HG03575 (cell line): ENCODE measurements around the gene SHOX.
"Not testable (repeated sequence)": the region's sequence is repeated elsewhere in the genome, so short reads cannot be mapped to it uniquely, and the experiment has no call there.

Experiments
- ATAC-seq: cut with Tn5 transposase; IDR thresholded peaks from one replicate; pipeline ENCODE4 v1.9.1; 2021; ENCODE audit not compliant: unreplicated experiment, insufficient number of reproducible peaks, low FRiP score; ENCODE audit errors: extremely low read depth

Gene SHOX

GRCh38 chrX:650811-651210 is 20.2 kb downstream of the SHOX start:
- ATAC-seq: no peak

GRCh38 chrX:651922-652321 is 21.3 kb downstream of the SHOX start:
- ATAC-seq: not testable (repeated sequence)

DNA sequence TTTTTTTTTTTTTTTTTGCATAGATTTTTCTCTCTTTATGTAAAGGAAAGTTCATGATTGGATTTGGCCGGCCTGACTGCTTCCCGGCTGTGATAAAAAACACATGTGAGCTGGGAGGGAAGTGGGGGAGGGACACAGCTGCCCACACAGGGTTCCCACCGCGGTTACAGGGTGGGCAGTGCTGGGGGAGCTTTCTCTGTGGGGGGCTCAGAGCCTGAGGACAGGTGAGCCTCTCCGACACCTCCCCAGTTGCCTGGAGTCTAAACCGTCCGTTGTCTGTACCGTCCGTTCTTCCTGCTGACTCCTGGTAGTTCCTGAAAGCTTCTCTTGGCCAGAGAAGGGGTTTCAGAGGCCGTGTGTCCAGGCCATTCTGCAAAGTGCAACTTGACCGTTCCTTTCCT is 21.8 kb downstream of the SHOX start:
- ATAC-seq: no peak

DNA sequence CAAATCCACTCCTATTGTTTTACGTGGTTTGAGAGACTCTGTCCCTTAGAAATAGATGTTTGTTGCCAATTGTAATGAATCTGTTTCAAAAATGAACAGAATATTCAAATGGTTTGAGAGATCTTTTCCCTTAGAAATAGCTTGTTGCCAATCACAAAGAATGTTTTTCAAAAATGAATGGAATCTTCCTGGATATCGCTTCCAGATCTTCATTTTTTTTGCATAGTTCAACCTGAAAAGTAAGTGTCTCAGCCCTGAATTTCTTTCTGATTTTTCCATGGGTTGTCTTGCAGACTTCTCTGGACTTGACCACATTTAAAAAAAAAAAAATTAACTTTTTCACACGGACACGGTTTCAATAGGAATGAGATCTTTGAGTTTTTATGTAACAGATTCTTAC is 22.7 kb downstream of the SHOX start:
- no peak for ATAC-seq

GRCh38 chrX:661154-661553 is 30.6 kb downstream of the SHOX start:
- no peak for ATAC-seq

GRCh38 chrX:662126-662525 is 31.5 kb downstream of the SHOX start:
- ATAC-seq: no peak

DNA sequence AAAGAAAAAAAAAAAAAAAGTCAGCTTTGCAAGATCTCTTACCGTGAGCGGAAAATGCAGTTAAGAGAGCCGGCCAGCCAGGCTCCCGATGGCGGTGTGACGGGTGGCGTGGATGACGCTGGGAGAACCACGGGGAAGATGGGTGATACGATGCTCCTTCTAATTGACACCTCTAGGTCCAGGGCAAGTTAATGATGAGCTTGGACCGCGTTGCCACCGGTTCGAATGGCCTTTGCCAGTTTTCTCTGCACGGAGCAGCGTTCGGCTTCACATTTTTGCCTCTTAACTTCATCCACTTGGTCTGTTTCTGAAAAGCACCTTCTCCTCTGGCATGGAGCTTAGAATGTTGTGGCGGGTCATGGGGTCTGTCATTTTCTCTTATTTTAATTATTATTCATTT is 33.2 kb downstream of the SHOX start:
- ATAC-seq: no peak

GRCh38 chrX:666762-667720 is 36.5 kb downstream of the SHOX start:
- no peak for ATAC-seq

- ATAC-seq: no peak
Measured at GRCh38 chrX:670645-671044, 40.1 kb downstream of the SHOX start.

- no peak for ATAC-seq
Measured at GRCh38 chrX:672931-673330, 42.3 kb downstream of the SHOX start.

DNA sequence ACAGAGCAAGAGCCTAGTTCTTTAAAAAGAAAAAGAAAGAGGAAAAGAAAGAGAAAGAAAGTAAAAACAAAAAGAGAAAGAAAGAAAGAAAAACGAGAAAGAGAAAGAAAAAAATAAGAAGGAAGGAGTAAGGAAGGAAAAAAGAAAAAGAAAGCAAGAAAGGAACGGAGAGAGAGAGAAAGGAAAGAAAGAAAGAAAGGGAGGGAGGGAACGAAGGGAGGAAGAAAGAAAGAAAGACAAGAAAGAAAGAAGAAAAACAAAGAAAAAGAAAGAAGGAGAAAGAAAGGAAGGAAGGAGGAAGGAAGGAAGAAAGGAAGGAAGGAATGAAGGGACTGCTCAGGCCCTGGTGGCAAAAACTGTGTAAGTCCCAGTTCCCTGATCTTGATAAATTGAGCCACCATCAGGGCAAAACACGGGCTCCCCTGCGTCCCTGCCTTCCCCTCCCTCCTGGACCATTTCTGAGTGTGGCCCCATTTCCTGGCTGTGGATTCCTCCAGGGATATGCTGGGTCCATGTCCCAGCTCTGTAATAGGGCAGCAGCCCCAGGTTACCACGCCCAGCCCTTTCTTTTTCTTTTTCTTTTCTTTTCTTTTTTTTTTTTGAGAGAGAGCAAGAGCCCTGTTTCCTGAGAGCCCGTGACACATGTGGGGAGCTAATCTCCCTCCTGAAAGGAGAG is 44.8 kb downstream of the SHOX start:
- no peak for ATAC-seq

DNA sequence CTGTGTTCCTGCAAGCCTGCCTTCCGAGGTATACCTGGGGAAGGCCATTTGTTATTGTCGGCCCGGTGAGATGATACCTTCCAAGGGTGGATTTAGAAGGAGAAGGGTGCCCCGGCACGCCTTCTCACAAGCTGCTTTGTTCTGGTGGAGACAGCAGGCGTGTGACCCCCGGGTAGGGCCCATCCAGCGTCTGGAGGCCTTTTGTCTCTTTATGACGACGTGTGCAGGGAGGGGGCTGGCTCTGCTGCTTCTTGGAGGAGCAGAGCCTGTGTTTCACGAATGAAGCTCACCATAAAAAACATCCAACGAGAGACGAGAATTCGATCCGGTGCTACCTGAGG is 45.3 kb downstream of the SHOX start:
- ATAC-seq: no peak

- no peak for ATAC-seq
Measured at GRCh38 chrX:677376-677775, 46.8 kb downstream of the SHOX start.

GRCh38 chrX:679291-679979 is 48.8 kb downstream of the SHOX start:
- ATAC-seq: no peak

DNA sequence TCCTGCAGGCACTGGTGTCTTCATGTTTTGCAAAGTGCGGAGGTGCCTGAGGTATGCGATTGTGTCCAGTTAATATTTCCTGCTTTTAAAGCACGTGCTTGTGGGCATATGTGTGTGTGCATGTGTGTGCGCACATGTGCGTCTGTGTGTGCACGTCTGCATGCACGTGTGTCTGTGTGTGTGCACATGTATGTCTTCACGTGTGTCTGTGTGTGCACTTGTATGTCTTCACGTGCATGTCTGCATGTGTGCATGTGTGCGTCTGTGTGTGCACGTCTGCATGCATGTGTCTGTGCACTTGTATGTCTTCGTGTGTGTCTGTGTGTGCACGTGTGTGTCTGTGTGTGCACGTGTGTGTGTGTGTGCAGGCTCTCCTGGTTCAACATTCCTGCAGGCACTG is 49.5 kb downstream of the SHOX start:
- no peak for ATAC-seq

DNA sequence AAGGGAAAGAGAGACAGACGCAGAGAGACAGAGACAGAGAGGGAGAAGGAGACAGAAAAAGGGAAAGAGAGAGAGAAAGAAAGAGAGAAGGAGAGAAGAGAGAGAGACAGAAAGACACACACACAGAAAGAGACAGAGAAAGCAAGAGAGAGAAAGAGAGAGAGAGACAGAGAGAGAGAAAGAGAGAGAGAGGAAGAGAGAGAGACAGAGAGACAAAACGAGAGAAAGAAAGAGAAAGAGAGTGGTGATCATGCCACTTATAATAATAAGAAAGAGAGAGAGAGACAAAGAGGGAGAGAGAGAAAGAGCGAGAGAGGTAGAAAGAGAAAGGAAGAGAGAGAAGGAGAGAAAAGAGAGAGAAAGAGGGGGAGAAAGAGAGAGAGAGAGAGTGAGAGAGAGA is 51.4 kb downstream of the SHOX start:
- no peak for ATAC-seq

DNA sequence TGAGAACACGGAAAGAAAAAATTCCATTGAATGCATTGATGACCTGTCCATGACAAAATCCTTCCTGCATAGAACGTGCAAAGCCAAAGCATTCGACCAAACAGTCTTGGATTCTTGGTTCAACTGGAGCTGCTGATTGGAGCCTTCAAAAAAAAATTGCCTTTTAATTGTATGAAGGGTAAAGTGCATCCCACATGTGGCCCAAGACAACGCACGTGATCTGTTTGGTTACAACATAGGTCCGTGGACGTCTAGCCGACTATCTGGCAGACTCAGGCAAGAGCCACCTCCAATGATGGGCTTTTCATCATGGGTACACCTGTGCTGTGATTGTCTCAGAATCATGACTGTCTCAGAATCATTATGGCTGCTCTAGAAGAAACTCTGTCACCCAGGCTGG is 52.3 kb downstream of the SHOX start:
- no peak for ATAC-seq

DNA sequence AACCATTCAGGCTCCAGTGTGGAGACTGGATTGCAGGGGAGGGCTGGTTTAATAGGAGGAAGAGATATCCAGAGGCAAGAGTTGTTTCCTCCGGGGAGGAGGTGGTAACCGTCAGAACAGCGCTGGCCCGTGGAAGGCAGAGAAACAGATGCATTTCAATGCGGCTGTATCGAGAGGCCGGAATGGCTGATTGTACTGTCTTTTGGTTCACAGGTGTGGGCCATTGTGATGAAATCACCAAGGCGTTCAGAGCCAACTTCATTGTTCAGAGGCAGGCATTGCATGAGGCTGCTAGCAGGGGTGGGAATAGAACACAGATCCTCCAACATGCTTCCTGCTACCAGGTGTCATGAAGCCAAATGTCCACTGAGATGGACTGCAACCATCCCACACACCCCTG is 53.0 kb downstream of the SHOX start:
- no peak for ATAC-seq

DNA sequence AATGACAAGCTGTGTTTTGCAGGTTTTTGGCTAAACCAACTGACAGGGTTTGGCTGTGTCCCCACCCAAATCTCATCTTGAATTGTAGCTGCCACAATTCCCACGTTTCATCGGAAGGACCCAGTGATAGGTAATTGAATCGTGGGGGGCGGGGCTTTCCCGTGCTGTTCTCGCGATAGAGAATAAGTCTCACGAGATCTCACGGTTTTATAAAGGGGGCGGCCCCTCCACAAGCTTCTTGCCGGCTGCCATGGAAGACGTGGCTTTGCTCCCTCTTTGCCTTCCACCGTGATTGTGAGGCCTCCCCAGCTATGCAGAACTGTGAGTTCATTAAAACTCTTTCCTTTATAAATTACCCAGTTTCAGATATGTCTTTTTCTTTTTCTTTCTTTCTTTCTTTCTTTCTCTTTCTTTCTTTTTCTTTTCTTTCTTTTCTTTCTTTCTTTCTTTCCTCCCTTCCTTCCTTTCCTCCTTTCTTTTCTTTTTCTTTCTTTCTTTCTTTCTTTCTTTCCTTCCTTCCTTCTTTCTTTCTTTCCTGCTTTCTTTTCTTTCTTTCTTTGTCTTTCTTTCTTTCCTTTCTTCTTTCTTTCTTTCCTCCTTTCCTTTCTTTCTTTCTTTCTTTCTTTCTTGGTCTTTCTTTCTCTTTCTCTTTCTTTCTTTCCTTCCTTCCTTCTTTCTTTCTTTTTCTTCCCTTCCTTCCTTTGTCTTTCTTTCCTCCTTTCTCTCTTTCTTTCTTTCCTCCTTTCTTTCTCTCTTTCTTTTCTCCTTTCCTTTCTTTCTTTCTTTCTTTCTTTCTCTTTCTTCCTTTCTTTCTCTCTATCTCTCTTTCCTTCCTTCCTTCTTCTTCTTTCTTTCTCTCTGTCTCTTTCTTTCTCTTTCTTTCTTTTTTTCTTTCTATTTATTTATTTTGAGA is 54.8 kb downstream of the SHOX start:
- ATAC-seq: no peak
